Dermis blood vessel endothelial cell (primary cell): ENCODE measurements around the gene FBXO39. TPM values are rescaled to one million over a fixed set of nuclear protein-coding genes. Genes with fewer than 3 reads are reported as not detected.
"Not testable (repeated sequence)": the region's sequence is repeated elsewhere in the genome, so short reads cannot be mapped to it uniquely, and the experiment has no call there.

Experiments
- DNase-seq: peaks from one replicate; pipeline ENCODE4 v3.0.0; 2010
- total RNA-seq: library from RNA; depleted of rRNA; stranded (reverse); fragments of >200 nt; gene quantifications from 2 replicates; pipeline ENCODE4 v1.2.3, GENCODE V29; 2014

Gene FBXO39
- total RNA-seq, 1 donor from 2014 or later, result 3.7 TPM

GRCh38 chr17:6793748-6794493, 17.9 kb downstream of the FBXO39 start:
- DNase-seq, result no peak

GRCh38 chr17:6796017-6796886, 20.2 kb downstream of the FBXO39 start:
- no peak for DNase-seq

GRCh38 chr17:6796887-6797490, 21.0 kb downstream of the FBXO39 start:
- no peak for DNase-seq

GRCh38 chr17:6797718-6798351, 21.8 kb downstream of the FBXO39 start:
- DNase-seq, result no peak

GRCh38 chr17:6799738-6800137, 23.7 kb downstream of the FBXO39 start:
- DNase-seq, result no peak

GRCh38 chr17:6800422-6801027, 24.5 kb downstream of the FBXO39 start:
- no peak for DNase-seq

- DNase-seq, result no peak
Measured at GRCh38 chr17:6811510-6811909, 35.5 kb downstream of the FBXO39 start.

GRCh38 chr17:6812295-6812694, 36.3 kb downstream of the FBXO39 start:
- no peak for DNase-seq

GRCh38 chr17:6815775-6816174, 39.8 kb downstream of the FBXO39 start:
- DNase-seq, result no peak

GRCh38 chr17:6816368-6816767, 40.4 kb downstream of the FBXO39 start:
- not testable (repeated sequence) for DNase-seq

GRCh38 chr17:6818938-6819337, 42.9 kb downstream of the FBXO39 start:
- DNase-seq, result no peak

- peak; percentile 65 for DNase-seq
Measured at GRCh38 chr17:6823011-6823442, 47.0 kb downstream of the FBXO39 start.

GRCh38 chr17:6830383-6830986, 54.5 kb downstream of the FBXO39 start:
- no peak for DNase-seq

- peak; percentile 79 for DNase-seq
Measured at GRCh38 chr17:6831661-6832263, 55.7 kb downstream of the FBXO39 start, which contains the start of gene TEKT1. TSS of gene TEKT1 (minus strand) at chr17:6831729. CDS start at chr17:6830376, 1,353 bp downstream.

Other genes with a start within 250 kb of the FBXO39 start
- 0.23 and 0.34 TPM in 2 replicates for gene PITPNM3, start 219.7 kb upstream of the FBXO39 start, total RNA-seq
- gene KIAA0753, start 135.5 kb upstream of the FBXO39 start, total RNA-seq, result 8.9 and 11.7 TPM in 2 replicates
- 56.7 and 166 TPM in 2 replicates for gene TXNDC17, start 135.2 kb upstream of the FBXO39 start, total RNA-seq
- 7.0 and 8.5 TPM in 2 replicates for gene MED31, start 124.6 kb upstream of the FBXO39 start, total RNA-seq
- gene C17orf100, start 124.5 kb upstream of the FBXO39 start, total RNA-seq, result 0.42 and 0.85 TPM in 2 replicates
- not detected in 2 replicates for gene SLC13A5, start 62.8 kb upstream of the FBXO39 start, total RNA-seq
- 9.8 and 13.3 TPM in 2 replicates for gene XAF1, start 20.2 kb upstream of the FBXO39 start, total RNA-seq
- not detected in 2 replicates for gene TEKT1, start 55.5 kb downstream of the FBXO39 start, total RNA-seq
- not detected in 2 replicates for gene ALOX12, start 219.8 kb downstream of the FBXO39 start, total RNA-seq
- gene RNASEK, start 236.4 kb downstream of the FBXO39 start, total RNA-seq, result 28.1 and 47.9 TPM in 2 replicates
- 86.6 and 140 TPM in 2 replicates for gene BCL6B, start 246.8 kb downstream of the FBXO39 start, total RNA-seq